Measurements from ENCODE around the gene CUX1.

- TF ChIP-seq SUZ12 (IDR thresholded peaks at IDR 0.05; ENCODE audit: extremely low read depth, insufficient read depth, insufficient read length) (no peak), ZNF274 (IDR thresholded peaks at IDR 0.05; ENCODE audit: low read depth, low read length) (no peak), YY1 (IDR thresholded peaks at IDR 0.05; ENCODE audit: insufficient read depth, insufficient read length) (no peak)
Measured at GRCh38 chr7:102296179-102296438, 478.7 kb downstream of the CUX1 start.

Data from NT2/D1 (cell line).